T-helper 1 cell treated with Interleukin-12 subunit alpha and Interleukin-12 subunit beta and Interleukin-4 antibody, amounts not matched to agents 30 ng/mL and 1 ng/mL, for 36 hours (primary cell): ENCODE measurements around the gene DUSP19. TPM values are rescaled to one million over a fixed set of nuclear protein-coding genes. Genes with fewer than 3 reads are reported as not detected.

ENCODE experiments used
- intact Hi-C: fragments of 100-400 bp; cut with micrococcal nuclease; formaldehyde crosslinking; loops from one replicate; pipeline ENCODE4 v1.15.1; 2024
- total RNA-seq: library from RNA; stranded (reverse); gene quantifications from 2 replicates; pipeline ENCODE4 v1.2.3, GENCODE V29; 2022

DUSP19 gene
- total RNA-seq, 1 donor from 2014 or later = 0.93 TPM

DNA sequence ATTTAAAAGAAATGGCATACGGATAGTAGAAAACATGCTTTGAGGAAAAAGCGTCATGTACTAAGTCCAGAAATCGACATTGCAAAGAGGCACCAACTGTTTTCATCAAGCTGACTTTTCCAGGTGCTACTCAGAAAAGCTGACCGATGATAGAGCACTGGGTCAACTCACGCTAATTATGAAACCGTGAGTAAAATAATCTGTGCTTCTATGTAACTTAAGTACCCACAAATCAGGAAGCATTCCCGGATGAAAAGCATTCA, 45.3 kb downstream of the DUSP19 start:
- intact Hi-C loops = loop anchor here (1.0 to 5.0 kb wide), 5 partner anchors 46 to 1232 kb away; partner anchors contain the start of genes DNAJC10, DUSP19, ITPRID2 and NCKAP1

DNA sequence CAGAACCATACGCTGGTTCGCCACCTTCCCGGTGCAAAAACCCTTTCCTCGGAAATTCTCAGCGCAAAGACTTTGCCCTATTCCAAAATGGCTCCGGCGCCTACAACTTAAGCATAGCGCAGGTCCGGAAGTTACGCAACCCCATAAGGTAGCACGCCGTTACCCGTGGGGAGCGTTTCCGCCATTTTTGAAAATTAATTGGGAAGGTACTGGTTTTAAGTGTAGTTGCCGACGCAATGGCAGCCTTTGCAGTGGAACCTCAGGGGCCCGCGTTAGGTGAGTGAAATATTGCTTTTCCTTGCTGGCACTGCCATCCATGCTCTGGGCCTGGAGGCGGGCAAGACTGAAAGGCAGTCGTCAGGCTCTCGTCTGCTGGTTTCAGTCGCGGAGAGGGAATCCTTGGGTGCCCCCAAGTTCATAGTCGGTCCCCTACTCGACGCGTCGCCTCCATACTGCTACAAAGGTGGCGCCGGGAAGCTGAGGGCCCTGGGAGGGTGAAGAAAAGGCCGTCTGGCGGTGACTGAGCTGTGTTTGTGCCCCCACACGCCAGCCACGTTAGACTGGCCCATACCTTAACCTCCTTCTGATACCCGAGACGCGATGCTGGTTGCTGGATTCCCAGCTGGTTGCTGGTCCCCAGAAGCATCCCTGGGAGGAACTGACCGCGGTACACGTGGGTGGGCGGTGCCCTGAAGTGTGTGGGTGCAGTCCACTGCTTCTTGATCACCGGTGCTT, 45.8 kb downstream of the DUSP19 start, which contains the start of gene NUP35:
TSS of gene NUP35 (plus strand) at position 222 of the 735 bp plus-strand sequence. CDS start at position 237, 15 bp downstream.
- intact Hi-C loops = loop anchor here (1.0 to 5.0 kb wide), 5 partner anchors 46 to 1232 kb away; partner anchors contain the start of genes DNAJC10, DUSP19, ITPRID2 and NCKAP1

DNA sequence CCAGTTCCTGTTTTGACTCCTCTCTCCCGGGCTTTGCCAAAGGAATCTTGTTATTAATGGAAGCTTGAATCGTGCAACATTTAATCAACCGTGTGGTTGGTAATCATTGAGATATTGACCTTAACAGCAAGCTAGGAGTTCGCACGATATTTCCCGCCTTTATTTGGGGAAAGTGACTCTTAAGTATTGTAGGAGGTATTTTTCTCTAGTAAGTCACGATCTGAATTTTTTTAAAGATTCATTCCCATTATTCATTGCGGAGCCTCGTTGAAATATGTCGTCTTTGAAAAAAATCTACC, 46.4 kb downstream of the DUSP19 start:
- intact Hi-C loops = loop anchor here (1.0 to 5.0 kb wide), 5 partner anchors 47 to 1233 kb away; partner anchors contain the start of genes DNAJC10, DUSP19, ITPRID2 and NCKAP1

DNA sequence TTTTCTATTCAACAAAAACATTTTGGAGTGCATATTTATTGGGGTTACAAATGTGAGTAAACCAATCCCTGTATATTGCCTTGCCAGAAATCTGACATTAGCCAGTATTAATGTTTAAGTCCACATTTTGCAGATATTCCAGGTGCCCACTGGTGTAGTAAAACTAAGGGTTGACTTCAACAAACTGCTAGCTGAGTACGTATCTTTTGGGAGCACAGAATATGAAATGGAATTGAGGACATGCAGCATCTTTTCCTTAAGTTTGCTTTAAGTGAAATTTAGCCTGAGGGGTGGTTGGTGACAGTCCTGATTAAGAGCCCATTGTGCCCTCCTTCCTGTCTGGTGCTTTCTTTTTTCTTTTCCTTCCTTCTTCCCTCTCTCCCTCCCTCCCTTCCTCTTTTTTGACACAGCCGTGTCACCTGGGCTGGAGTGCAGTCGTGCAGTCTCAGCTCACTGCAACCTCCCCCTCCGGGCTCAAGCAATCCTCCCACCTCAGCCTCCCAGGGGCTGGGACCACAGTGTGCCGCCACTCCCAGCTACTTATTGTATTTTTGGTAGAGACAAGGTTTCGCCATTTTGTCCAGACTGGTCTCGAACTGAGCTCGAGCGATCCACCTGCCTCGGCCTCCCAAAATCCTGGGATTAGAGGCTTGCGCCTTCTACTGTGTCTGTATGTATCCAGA, 47.3 kb downstream of the DUSP19 start:
- intact Hi-C loops = loop anchor here (2.0 kb wide), 1 partner anchor 473 kb away; no protein-coding TSS in a partner anchor

DNA sequence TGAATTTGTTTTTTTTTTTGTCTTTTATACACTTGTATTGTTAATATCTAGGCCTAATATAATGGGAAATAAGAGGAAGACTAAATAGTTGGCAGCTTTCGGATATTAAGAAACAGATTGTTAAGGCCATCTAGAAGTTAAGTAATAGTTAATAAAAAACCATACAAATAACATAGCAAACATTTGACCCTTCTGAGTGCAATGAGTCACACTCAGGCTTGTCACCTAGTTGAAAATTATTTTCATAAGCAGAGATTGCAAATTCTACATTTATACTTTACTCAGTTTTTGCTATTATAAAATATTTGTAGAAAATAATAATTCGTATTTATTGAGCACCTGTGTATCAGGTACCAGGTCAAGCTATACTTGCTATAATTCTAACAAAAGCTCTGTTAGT, 48.1 kb downstream of the DUSP19 start:
- intact Hi-C loops = no loop called here

DNA sequence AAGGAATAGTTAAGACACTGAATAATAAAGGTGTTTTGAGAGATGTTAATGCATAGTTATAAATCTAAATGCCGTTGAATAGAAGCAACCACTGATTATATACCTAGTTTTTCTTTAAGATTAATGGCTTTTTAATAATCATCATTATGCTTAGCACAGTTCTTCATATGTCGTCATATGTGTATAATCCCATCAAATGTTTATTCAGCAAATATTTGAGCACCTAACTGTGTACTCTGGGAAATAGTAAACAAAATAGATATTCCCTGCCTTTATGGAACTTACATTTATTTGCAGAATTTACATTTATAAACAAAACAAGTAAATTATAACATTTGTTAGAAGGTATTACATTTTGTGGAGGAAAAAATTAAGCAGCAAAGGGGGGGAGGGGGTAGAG, 55.5 kb downstream of the DUSP19 start:
- intact Hi-C loops = no loop called here

DNA sequence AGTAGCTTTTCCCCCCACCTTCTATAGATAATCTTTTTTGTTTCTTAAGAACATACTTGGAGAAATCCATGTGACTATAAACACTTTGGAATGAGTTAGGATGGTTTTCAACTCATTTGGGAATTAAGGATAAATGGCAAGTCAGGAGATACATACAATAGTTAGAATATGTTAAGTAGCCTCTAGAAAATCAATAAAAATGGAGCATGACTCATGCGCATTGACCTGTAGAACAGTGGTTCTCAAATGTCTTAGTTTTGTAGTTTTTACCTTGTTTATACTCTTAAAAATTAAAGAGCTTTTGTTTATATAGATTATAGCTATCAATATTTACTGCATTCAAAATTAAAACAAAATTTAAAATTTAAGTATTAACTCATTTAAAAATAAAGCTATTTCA, 70.4 kb downstream of the DUSP19 start:
- intact Hi-C loops = no loop called here

DNA sequence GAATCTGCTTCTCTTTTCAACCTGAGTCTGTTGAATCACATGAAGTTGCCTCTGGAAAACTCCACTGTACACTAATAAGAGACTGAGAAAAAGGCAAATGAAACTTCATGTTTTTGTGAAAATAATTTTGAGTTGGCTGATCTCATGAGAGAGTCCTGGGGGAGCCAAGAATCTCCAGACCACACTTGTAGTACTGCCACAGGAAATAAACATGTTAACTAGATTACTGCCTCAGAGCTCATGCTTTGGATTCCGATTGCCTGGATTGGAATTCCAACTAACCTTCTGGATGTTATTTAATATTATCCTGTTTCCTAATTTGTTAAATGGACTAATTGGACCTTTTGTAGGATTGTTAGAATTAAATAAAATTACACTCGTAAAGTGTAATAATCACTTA, 70.9 kb downstream of the DUSP19 start:
- intact Hi-C loops = no loop called here

Other genes with a start within 250 kb of the DUSP19 start
- not detected in 2 replicates for gene FRZB, start 212.1 kb upstream of the DUSP19 start, total RNA-seq
- gene NCKAP1, start 40.3 kb upstream of the DUSP19 start, total RNA-seq = 3.3 and 3.7 TPM in 2 replicates
- 17.7 and 19.1 TPM in 2 replicates for gene NUP35, start 45.7 kb downstream of the DUSP19 start, total RNA-seq